Coronary artery (tissue), 2 donors: ENCODE measurements around the gene HACD2.
A peak's percentile ranks its signal among the peaks of the same experiment; 100 is the strongest.
"Not testable (repeated sequence)": the region's sequence is repeated elsewhere in the genome, so short reads cannot be mapped to it uniquely, and the experiment has no call there.

ENCODE experiments used
- DNase-seq: peaks from one replicate; pipeline ENCODE4 v3.0.0-alpha.2; 2017; ENCODE audit warnings: low spot score
- H3K27ac ChIP-seq, 2 donors: fragments of 200-600 bp; sonication (generic); one replicate each; pipeline ENCODE4 v1.5.1; 2016 to 2019
- H3K4me3 ChIP-seq: fragments of 200-600 bp; sonication (generic); 2 replicates; pipeline ENCODE4 v1.5.1; 2016; ENCODE audit warnings: mild to moderate bottlenecking, moderate library complexity
- TF ChIP-seq, protein P1 (sequence below): fragments of 200-600 bp; sonication (generic); IDR thresholded peaks from one replicate; pipeline ENCODE4 v1.5.1; 2019; ENCODE audit warnings: antibody characterized with exemption

Gene HACD2

DNA sequence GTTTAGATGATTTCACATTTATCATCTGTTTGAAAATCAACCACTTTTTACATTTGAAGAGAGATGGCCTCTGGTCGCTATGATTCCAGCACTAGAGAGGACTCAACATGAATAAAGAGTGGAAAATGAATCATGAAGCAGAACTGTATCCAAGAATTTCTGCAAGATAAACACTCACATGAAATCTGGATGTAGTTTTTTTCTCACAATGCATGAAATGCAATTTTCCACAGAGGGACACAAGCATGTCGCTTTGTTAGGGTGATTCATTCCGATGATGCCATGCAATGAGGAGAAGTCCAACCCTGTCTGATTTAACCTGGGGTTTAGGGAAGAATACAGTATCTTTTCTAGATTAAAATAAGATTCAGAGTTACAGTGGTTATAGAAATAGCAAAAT is 85.5 kb downstream of the HACD2 start:
- H3K4me3 ChIP-seq = no peak overlapping the region
- TF ChIP-seq, protein P1, sequence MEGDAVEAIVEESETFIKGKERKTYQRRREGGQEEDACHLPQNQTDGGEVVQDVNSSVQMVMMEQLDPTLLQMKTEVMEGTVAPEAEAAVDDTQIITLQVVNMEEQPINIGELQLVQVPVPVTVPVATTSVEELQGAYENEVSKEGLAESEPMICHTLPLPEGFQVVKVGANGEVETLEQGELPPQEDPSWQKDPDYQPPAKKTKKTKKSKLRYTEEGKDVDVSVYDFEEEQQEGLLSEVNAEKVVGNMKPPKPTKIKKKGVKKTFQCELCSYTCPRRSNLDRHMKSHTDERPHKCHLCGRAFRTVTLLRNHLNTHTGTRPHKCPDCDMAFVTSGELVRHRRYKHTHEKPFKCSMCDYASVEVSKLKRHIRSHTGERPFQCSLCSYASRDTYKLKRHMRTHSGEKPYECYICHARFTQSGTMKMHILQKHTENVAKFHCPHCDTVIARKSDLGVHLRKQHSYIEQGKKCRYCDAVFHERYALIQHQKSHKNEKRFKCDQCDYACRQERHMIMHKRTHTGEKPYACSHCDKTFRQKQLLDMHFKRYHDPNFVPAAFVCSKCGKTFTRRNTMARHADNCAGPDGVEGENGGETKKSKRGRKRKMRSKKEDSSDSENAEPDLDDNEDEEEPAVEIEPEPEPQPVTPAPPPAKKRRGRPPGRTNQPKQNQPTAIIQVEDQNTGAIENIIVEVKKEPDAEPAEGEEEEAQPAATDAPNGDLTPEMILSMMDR = no peak
- no peak for DNase-seq
- H3K27ac ChIP-seq = no peak overlapping the region

DNA sequence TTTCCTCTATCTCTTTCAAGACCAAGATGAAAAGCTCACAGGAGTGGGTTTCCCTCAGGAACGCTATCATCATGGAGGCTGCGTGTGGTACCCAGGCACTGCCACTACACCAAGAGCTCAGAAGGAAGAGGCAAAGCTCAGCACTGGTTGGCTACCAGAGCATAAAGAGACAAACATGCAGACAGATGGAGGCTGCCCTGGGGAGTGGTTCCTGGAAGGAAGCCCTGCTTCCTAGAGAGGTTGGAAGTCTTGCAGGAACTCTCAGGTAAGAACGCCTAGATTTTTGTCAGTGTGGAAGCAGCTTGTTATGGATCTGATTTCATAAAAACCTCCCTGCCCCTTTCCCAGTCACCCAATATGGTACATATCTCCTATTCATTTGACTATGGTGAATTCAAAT is 86.1 kb downstream of the HACD2 start:
- no peak for DNase-seq
- no peak overlapping the region for H3K4me3 ChIP-seq
- H3K27ac ChIP-seq = no peak overlapping the region
- TF ChIP-seq, protein P1 = no peak

DNA sequence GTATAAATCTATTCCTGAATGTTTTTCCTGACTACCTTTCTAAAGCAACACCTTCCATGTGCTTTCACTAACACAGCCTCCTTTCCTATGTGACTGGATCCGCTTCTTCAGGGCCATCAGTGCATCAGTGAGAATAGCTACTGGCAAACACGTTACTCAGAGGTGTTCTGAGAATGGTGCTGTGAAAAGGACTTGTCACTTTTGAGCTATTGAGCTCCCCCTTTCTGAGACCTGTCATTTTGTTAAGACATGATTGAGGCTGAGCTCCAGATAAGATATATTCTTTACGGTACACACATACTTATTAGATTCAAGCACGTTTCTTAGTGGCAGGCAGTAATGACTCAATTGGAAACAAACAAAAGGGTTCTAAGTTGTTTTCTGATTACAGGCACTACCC is 90.9 kb downstream of the HACD2 start:
- no peak for DNase-seq
- Histone ChIP-seq H3K4me3 (no peak overlapping the region), H3K27ac (peak overlapping the region in 1 of 2 donors; percentile 1)
- TF ChIP-seq, protein P1 = no peak

DNA sequence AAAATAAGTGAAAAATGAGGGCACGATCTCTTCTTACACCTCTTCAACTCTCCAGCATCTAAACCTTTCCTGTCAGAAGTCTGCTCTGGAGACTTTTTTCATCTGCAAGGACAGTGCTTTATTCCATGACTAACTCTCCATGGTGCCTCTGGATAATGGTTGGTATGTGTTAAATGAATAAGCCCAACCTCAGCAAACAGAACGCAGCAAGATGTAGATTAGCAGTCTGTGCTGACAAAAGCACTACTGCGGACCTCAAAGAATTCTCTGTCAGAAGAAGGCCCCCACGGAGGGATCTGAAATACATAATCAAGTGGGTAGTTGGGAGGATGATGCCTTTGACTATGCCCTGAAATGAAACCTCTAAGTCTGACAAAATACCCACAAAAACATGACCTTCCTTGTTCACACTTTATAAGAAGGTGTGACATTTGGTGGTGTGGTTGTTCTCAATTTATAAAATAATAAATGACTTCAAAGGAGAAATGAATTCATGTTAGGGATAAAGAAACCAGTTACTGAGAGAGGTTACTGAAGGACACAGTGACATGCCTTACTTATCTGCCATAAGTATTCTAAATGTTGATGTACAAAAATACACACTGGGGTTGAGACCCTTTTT is 92.8 kb downstream of the HACD2 start:
- Histone ChIP-seq H3K4me3 (no peak overlapping the region), H3K27ac (no peak overlapping the region)
- TF ChIP-seq, protein P1 = no peak
- no peak for DNase-seq

DNA sequence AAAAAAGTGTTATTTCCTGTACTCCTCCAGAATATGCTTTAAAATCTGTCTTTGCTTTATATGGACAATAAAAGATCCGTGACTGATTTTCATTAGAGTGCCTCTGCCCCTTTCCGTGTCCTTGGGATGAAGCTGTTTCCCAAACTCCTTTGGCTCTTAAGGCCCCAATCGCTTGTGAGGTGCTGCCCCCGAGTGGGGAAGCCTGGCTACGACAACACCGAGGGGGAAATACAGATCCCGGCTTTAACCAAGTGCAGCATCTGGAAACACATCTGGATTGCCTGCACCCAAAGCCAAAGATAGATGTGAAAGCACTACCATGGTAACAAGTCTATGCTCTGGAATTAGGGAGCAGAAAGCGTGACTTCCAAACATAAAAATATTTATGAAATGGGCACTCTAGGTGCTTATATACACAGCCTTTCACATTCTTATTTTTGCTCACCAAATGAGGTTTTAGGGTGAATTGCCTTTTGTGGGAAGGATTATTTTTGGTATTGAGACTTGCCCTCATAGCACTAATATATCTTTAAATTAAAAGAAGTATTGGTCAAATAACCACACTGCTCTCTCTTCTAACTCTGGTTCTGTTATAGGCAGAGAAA is 95.4 kb downstream of the HACD2 start:
- Histone ChIP-seq H3K4me3 (no peak overlapping the region), H3K27ac (peak overlapping the region; percentile 50 to 87)
- TF ChIP-seq, protein P1 = peak; percentile 82
- peak; percentile 82 for DNase-seq

DNA sequence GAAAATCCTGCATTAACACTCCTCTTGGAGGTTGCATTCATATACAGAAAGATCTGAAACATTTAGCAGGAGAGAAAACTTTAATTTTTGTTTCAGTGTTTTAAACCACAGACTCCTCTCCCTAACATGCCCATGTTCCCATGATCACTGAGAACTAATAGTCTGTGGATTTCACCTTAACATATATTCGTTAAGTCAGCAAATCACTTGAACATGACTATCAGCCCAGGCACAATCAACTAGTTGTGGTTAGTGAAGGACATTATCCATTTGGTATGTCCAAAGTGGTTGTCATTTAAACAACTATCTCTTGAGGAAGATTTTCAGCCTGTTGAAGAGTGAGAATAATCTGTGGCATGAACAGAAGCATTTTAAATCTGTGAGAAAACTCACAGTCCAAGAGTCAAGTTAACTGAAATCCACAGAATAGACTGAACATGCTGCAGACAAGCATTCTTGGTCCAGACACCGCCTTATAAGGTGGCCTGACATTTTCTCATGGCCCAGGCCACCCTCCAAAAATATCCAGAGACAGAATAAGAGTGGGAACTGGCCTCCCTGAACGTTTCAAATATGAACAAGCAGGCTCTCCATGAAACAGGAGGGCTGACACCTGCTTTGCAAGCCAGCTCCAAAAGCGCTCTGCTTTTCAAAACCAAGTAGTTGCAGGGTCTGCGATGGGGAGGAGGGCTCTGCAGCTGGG is 96.1 kb downstream of the HACD2 start:
- TF ChIP-seq, protein P1 = no peak

DNA sequence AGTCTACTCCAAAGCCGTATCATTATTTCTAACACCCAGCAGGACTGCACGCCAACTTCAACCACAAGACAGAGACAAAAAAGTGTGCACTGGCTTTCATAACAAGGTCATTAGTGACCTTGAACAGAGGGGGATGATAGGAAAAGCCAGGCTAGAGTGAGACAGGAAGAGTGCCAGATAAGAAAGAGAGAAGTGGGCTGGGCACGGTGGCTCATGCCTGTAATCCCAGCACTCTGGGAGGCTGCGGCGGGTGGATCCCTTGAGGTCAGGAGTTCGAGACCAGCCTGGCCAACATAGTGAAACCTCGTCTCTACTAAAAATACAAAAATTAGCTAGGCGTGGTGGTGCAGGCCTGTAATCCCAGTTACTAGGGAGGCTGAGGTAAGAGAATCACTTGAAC is 97.8 kb downstream of the HACD2 start:
- not testable (repeated sequence) for H3K4me3 ChIP-seq, DNase-seq

More for the DNA sequence above, 96.1 kb downstream of the HACD2 start:
- no peak overlapping the region for H3K4me3 ChIP-seq
- DNase-seq = no peak
- peak overlapping the region; percentile 50 to 87 for H3K27ac ChIP-seq

More for the DNA sequence above, 97.8 kb downstream of the HACD2 start:
- peak overlapping the region in 1 of 2 donors; percentile 87 for H3K27ac ChIP-seq
